Measurements from ENCODE around the gene PAFAH2. TPM values are rescaled to one million over a fixed set of nuclear protein-coding genes. Genes with fewer than 3 reads are reported as not detected.
A peak's percentile ranks its signal among the peaks of the same experiment; 100 is the strongest.

Gene PAFAH2
- polyA plus RNA-seq, 1 of the 3 experiments (the other 2 are of a cell fraction) = 10.8 TPM

- TF ChIP-seq MXI1 (IDR thresholded peaks at IDR 0.05; ENCODE audit: low read depth, low read length) = peak; percentile 96
- TF ChIP-seq RCOR1 (IDR thresholded peaks at IDR 0.05; ENCODE audit: low read length) = no peak; the same call in 1 of the 2 replicates
- TF ChIP-seq FOSL2 (IDR thresholded peaks at IDR 0.05; ENCODE audit: borderline replicate concordance, low read depth) = no peak; the same call in 1 of the 2 replicates
- peak; percentile 83 for TF ChIP-seq ELF1 (IDR thresholded peaks at IDR 0.05)
- peak; percentile 83 for TF ChIP-seq USF1 (IDR thresholded peaks at IDR 0.05; ENCODE audit: borderline replicate concordance, low read depth)
- peak; percentile 70; the same call in 1 of the 2 replicates for TF ChIP-seq REST (IDR thresholded peaks at IDR 0.05; ENCODE audit: low read depth, low read length)
- no peak for TF ChIP-seq EZH2phosphoT487 (IDR thresholded peaks at IDR 0.05; ENCODE audit: borderline replicate concordance, low read depth)
- peak; percentile 67 for TF ChIP-seq RFX5 (IDR thresholded peaks at IDR 0.05; ENCODE audit: low read length)
These were observed at the start of gene PAFAH2 (continued) for GRCh38 chr1:25997828-25998761.

- H3K9ac ChIP-seq = no peak overlapping the region
- H3K4me2 ChIP-seq = no peak overlapping the region
- no peaks in the 10 kb centered on the region; a peak in 1 of 4 replicates for H3K4me1 ChIP-seq (ENCODE audit: control insufficient read depth in 1 of 2, insufficient read depth in 2 of 2, low read depth in 1 of 2, low read length in 1 of 2)
- H3K4me3 ChIP-seq (ENCODE audit: low read depth in 2 of 2, low read length in 1 of 2) = no peak overlapping the region
- DNase-seq = no peak
- TF ChIP-seq RFX5 (IDR thresholded peaks at IDR 0.05; ENCODE audit: low read length) = no peak
- TF ChIP-seq SMC3 (IDR thresholded peaks at IDR 0.05; ENCODE audit: low read depth, low read length) = no peak
- no peak for TF ChIP-seq RAD21 (IDR thresholded peaks at IDR 0.05; ENCODE audit: low read length)
- TF ChIP-seq CTCF (IDR thresholded peaks at IDR 0.05) = no peak
- no peak for TF ChIP-seq MEF2A (IDR thresholded peaks at IDR 0.05; ENCODE audit: borderline replicate concordance, low read depth)
- no peak for TF ChIP-seq TCF12 (IDR thresholded peaks at IDR 0.05)
- TF ChIP-seq USF1 (IDR thresholded peaks at IDR 0.05; ENCODE audit: borderline replicate concordance, low read depth) = no peak
- TF ChIP-seq EP300 (IDR thresholded peaks at IDR 0.05; ENCODE audit: borderline replicate concordance in 1 of 2, low read depth in 1 of 2, low read length in 1 of 2) = no peak
- no peak for TF ChIP-seq RXRA (IDR thresholded peaks at IDR 0.05; ENCODE audit: borderline replicate concordance, low read depth)
- TF ChIP-seq RCOR1 (IDR thresholded peaks at IDR 0.05; ENCODE audit: low read length) = no peak
- no peak for TF ChIP-seq JUND (IDR thresholded peaks at IDR 0.05)
- TF ChIP-seq REST (IDR thresholded peaks at IDR 0.05; ENCODE audit: low read depth, low read length) = no peak
- H3K9me2 ChIP-seq = no peaks in the 10 kb centered on the region
- no peaks in the 10 kb centered on the region for H3K79me2 ChIP-seq (ENCODE audit: insufficient read depth)
- no peaks in the 10 kb centered on the region for H3K36me3 ChIP-seq (replicated peaks in 1 of 2; ENCODE audit: control insufficient read depth in 1 of 2, insufficient read depth in 2 of 2, low read length in 1 of 2)
- no peaks in the 10 kb centered on the region for H3K9me3 ChIP-seq
- WGBS (ENCODE audit: low lambda C conversion rate) = 50% methylated on average over 6 of the region's 7 CpGs
- ChIA-PET CTCF (interaction anchor here (1.1 to 4.1 kb wide), 2 partner anchors 13 to 97 kb away, joined by 6 to 19 read pairs; no protein-coding TSS in a partner anchor), POLR2A (no interaction called here)
- no peak overlapping the region for H3K27ac ChIP-seq (ENCODE audit: low read depth in 2 of 2, low read length in 1 of 2)
- H3K27me3 ChIP-seq (ENCODE audit: insufficient read depth) = peaks cover 71% of the 10 kb centered on the region
- no peaks in the 10 kb centered on the region for H3F3A ChIP-seq (replicated peaks; ENCODE audit: insufficient read depth)
- no peaks in the 10 kb centered on the region for H4K20me1 ChIP-seq (ENCODE audit: insufficient read depth)
- no peak overlapping the region for H2AFZ ChIP-seq (ENCODE audit: low read depth)
These were observed 49.5 kb upstream of the PAFAH2 start for GRCh38 chr1:26047278-26047874.

Data from SK-N-SH (cell line).